Stimulated activated naive CD8-positive, alpha-beta T cell treated with anti-CD3 and anti-CD28 coated beads, Interleukin-15, Interleukin-2, amounts not matched to agents 100 U/mL and 50 U/mL, for 24 hours (primary cell): ENCODE measurements around the gene RAB8A.
"Not testable (repeated sequence)": the region's sequence is repeated elsewhere in the genome, so short reads cannot be mapped to it uniquely, and the experiment has no call there.

Source experiments
- ATAC-seq: fragments of 150-1000 bp; cut with Tn5 transposase; one replicate; pipeline ENCODE4 v1.10.0; 2021
- DNase-seq: peaks from one replicate; pipeline ENCODE4 v3.0.0; 2021

RAB8A gene

GRCh38 chr19:16078759-16079707 is 32.7 kb upstream of the RAB8A start:
- ATAC-seq (peak; percentile 63), DNase-seq (peak; percentile 59)

GRCh38 chr19:16084067-16084685 is 27.5 kb upstream of the RAB8A start:
- no peak for DNase-seq
- no peak for ATAC-seq

- no peak for DNase-seq
- ATAC-seq = no peak
These were observed 26.6 kb upstream of the RAB8A start for GRCh38 chr19:16085115-16085514.

GRCh38 chr19:16087404-16087803 is 24.3 kb upstream of the RAB8A start:
- DNase-seq, ATAC-seq: not testable (repeated sequence)

- DNase-seq (no peak), ATAC-seq (no peak)
These were observed 23.7 kb upstream of the RAB8A start for GRCh38 chr19:16087940-16088339.

- ATAC-seq = no peak
- no peak for DNase-seq
These were observed 23.2 kb upstream of the RAB8A start for GRCh38 chr19:16088351-16089009.

GRCh38 chr19:16089010-16089846 is 22.5 kb upstream of the RAB8A start:
- ATAC-seq (no peak), DNase-seq (no peak)

- ATAC-seq (no peak), DNase-seq (no peak)
These were observed 19.9 kb upstream of the RAB8A start for GRCh38 chr19:16091546-16092475.

- ATAC-seq (no peak), DNase-seq (no peak)
These were observed 17.2 kb upstream of the RAB8A start for GRCh38 chr19:16094360-16095070.

GRCh38 chr19:16095071-16095571 is 16.6 kb upstream of the RAB8A start:
- ATAC-seq = peak; percentile 90
- DNase-seq = peak; percentile 60

- no peak for DNase-seq
- no peak for ATAC-seq
These were observed 15.3 kb upstream of the RAB8A start for GRCh38 chr19:16096280-16096855.

GRCh38 chr19:16098416-16098768 is 13.3 kb upstream of the RAB8A start:
- ATAC-seq (no peak), DNase-seq (no peak)

GRCh38 chr19:16098821-16099220 is 12.9 kb upstream of the RAB8A start:
- DNase-seq (no peak), ATAC-seq (no peak)

- not testable (repeated sequence) for DNase-seq, ATAC-seq
These were observed 12.2 kb upstream of the RAB8A start for GRCh38 chr19:16099314-16099965.

GRCh38 chr19:16100524-16100923 is 11.2 kb upstream of the RAB8A start:
- no peak for ATAC-seq
- DNase-seq = no peak

GRCh38 chr19:16104722-16105121 is 7.0 kb upstream of the RAB8A start:
- DNase-seq (no peak), ATAC-seq (no peak)

- ATAC-seq = peak; percentile 20
- no peak for DNase-seq
These were observed 5.6 kb upstream of the RAB8A start for GRCh38 chr19:16106121-16106520.

GRCh38 chr19:16111909-16112752 is 442 bp downstream of the RAB8A start:
- no peak for DNase-seq
- peak; percentile 0 for ATAC-seq
